HG02885 (cell line): ENCODE results near the gene DEFB125.
"Not testable (repeated sequence)": the region's sequence is repeated elsewhere in the genome, so short reads cannot be mapped to it uniquely, and the experiment has no call there.

Experiments used
- ATAC-seq: cut with Tn5 transposase; IDR thresholded peaks from one replicate; pipeline ENCODE4 v1.9.1; 2021; ENCODE audit warnings: mild to moderate bottlenecking; ENCODE audit not compliant: unreplicated experiment, poor library complexity

DEFB125 gene, protein sequence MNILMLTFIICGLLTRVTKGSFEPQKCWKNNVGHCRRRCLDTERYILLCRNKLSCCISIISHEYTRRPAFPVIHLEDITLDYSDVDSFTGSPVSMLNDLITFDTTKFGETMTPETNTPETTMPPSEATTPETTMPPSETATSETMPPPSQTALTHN

DNA sequence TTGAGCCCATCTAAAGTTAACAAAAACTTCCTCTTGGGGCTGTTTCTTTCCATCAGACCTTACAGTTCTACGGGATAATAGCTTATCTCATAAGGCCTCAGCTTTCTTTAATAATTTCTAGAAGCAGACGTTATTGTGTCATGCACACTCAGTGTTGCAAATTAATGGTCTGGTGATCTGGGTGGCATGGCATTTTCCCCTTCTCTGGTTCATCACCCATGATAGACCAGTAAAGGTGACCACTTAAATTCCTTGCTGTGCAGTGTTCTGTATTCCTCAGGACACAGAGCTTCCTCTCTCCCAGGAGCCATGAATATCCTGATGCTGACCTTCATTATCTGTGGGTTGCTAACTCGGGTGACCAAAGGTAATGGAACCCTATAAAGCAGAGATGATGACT is at the start of gene DEFB125:
Gene DEFB125, plus strand, starts transcription at position 272 of the 400 bp plus-strand sequence. Its CDS starts 38 bp downstream, at position 310.
- ATAC-seq: no peak

DNA sequence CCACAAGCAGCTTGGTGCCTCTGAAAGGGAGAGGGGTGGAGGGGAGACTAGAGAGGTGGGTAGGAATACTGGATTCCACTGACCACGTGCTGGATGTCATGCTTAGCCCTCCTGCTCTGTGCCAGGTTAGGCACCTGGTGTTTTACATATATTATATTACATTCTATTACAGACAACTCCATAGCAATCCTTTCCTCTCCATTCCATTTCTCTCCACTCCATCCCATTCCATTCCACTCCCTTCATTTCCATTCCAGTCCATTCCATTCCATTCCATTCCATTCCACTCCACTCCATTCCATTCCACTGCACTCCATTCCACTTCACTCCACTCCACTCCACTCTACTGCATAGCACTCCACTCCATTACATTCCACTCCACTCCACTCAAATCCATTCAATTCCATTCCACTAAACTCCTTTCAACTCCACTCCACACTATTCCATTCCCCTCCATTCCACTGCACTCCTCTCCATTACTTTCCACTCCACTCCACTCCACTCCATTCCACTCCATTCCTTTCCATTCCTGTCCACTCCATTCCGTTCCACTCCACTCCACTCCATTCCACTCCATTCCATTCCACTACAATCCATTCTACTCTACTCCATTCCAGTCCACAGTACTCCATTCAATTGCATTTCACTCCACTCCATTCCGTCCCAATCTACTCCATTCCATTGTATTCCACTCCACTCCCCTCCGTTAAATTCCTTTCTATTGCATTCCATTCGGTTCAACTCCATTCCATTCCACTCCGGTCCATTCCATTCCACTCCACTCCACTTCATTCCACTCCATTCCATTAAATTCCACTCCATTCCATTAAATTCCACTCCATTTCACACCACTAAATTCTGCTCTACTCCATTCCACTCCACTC is 27.2 kb upstream of the DEFB125 start:
- ATAC-seq: no peak

GRCh38 chr20:61230-61629 is 26.2 kb upstream of the DEFB125 start:
- no peak for ATAC-seq

DNA sequence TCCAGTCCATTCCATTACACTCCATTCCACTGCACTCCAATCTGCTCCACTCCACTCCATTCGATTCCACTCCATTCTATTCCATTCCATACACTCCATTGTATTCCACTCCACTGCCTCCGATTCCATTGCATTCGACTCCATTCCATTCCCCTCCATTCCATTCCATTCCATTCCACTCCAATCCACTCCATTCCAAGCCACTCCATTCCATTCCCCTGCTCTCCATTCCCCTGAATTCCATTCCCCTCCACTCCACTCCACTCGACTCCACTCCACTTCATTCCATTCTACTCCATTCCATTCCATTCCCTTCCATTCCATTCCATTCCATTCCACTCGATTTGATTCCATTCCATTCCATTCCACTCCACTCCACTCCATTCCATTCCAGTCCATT is 25.7 kb upstream of the DEFB125 start:
- no peak for ATAC-seq

DNA sequence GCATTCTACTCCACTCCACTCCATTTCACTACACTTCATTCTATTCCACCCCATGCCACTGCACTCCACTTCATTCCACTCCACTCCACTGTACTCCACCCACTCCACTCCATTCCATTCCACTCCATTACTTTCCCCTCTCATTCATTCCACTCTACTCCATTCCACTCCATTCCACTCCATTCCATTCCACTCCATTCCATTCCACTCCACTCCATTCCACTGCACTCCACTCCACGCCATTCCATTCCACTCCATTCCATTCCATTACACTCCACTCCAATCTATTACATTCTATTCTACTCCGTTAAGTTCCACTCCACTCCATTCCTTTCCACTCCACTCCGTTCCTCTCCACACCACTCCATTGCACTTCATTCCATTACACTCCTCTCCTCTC is 25.0 kb upstream of the DEFB125 start:
- no peak for ATAC-seq

DNA sequence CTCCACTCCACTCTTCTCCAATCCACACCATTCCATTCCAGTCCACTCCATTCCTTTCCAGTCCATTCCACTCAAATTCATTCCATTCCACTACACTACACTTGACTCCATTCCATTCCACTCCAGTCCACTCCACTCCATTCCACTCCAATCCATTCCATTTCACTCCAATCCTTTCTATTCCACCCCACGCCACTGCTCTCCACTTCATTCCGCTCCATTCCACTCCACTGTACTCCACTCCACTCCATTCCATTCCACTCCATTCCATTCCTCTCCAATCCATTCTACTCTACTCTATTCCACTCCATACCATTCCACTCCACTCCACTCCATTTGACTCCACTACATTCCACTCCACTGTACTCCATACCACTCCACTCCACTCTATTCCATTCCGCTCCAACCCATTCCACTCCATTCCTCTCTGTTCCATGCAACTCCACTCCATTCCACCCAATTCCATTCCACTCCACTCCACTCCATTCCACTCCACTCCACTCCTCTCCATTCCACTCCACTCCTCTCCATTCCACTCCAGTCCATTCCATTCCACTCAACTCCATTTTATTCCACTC is 23.4 kb upstream of the DEFB125 start:
- no peak for ATAC-seq

DNA sequence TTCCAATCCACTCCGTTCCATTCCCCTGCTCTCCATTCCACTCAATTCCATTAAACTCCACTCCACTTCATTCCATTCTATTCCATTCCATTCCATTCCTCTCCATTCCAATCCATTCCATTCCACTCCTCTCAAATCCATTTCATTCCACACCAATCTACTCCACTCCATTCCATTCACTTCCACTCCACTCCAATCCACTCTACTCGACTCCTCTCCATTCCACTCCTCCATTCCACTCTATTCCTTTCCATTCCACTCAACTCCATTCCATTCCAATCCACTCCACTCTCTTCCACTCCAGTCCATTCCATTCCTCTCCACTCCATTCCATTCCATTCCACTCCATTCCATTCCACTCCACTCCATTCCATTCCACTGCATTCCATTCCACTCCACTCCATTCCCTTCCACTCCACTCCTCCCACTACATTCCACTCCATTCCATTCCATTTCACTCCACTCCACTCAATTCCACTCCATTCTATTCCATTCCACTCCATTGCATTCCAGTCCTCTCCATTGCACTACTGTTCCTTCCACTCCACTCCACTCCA is 22.6 kb upstream of the DEFB125 start:
- no peak for ATAC-seq

GRCh38 chr20:77231-77630 is 10.2 kb upstream of the DEFB125 start:
- ATAC-seq: no peak

DNA sequence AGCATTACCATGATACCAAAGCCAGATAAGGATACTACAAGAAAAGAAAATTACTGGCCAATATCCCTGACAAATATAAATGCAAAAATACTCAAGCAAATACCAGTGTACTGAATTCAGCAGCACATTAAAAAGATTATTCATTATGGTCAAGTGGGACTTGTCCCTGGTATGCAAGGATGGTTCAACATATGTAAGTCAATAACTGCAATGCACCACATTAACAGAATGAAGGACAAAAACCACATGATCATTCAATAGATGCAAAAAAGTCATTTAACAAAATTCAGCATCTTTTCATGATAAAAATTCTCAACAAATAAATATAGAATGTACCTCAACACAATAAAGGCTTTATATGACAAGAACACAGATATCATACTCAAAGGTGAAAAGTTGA is 9.1 kb upstream of the DEFB125 start:
- ATAC-seq: no peak

DNA sequence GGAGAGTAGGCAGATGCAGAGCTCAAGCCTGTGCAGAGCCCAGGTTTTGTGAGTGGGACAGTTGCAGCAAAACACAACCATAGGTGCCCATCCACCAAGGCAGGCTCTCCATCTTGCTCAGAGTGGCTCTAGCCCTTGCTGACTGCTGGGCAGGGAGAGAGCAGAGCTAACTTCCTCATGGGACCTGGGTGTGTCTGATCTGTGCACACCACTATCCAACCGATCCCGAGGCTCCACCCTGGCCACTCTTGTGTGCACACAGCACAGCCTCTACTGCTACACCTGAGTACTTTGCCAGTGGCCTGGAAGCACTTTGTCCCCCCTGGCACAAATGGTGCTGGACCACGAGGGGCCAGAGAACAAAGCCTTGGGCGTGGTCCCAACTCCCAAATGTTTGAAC is 7.9 kb upstream of the DEFB125 start:
- no peak for ATAC-seq

GRCh38 chr20:90651-91050 is 3.2 kb downstream of the DEFB125 start:
- ATAC-seq: no peak

GRCh38 chr20:93641-94040 is 6.2 kb downstream of the DEFB125 start:
- ATAC-seq: no peak

- ATAC-seq: no peak
Observed at GRCh38 chr20:95215-95614, 7.7 kb downstream of the DEFB125 start.

DNA sequence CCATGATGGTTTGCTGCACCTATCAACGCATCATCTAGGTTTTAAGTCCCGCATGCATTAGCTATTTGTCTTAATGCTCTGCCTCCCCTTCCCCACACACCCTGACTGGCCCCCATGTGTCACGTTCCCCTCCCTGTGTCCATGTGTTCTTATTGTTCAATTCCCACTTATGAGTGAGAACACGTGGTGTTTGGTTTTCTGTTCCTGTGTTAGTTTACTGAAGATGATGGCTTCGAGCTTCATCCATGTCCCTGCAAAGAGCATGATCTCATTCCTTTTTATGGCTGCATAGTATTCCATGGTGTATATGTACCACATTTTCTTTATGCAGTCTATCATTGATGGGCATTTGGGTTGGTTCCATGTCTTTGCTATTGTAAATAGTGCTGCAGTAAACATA is 10.2 kb downstream of the DEFB125 start:
- ATAC-seq: not testable (repeated sequence)

DNA sequence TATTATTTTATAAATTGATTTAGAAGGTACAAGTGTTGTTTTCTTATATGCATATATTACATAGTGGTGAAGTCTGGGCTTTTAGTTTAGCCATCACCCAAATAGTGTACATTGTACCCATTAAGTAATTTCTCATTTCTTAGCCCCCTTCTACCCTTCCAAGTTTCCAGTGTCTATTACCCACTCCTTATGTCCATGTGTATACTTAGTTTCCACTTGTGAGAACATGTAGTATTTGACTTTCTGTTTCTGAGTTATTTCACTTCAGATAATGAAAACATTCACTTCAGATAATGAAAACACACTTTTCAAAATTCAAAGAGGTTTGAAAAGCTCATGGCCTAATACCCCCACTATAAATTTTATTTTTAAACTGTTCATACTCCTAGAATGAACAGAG is 14.5 kb downstream of the DEFB125 start:
- no peak for ATAC-seq

- ATAC-seq: no peak
Observed at GRCh38 chr20:103456-103855, 16.0 kb downstream of the DEFB125 start.

- ATAC-seq: no peak
Observed at GRCh38 chr20:112396-112795, 24.9 kb downstream of the DEFB125 start.

DNA sequence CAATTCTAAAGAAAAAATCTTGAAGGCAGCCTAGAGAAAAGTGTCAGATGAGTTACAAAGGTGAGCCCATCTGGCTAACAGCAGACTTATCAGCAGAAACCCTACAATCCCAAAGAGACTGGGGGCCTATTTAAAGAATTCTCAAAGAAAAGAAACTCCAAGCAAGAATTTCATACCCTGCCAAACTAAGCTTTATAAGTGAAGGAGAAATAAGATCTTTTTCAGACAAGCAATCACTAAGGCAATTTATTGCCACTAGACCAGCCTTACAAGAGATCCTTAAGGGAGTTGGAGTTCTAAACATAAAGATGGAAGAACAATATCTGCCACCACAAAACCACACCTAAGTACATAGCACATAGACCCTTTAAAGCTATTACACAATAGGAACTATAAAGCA is 30.0 kb downstream of the DEFB125 start:
- no peak for ATAC-seq

DNA sequence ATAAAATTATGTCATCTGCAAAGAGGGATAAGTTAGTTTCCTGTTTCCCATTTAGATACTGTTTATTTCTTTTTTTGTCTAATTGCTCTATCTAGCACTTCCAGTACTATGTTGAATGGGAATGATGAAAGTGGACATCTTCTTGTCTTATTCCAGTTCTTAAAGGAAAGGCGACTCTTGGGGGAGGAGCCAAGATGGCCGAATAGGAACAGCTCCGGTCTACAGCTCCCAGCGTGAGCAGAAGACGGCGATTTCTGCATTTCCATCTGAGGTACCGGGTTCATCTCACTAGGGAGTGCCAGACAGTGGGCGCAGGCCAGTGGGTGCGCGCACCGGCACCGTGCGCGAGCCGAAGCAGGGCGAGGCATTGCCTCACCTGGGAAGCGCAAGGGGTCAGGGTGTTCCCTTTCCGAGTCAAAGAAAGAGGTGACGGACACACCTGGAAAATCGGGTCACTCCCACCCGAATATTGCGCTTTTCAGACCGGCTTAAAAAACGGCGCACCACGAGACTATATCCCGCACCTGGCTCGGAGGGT is 42.4 kb downstream of the DEFB125 start:
- ATAC-seq: not testable (repeated sequence)

GRCh38 chr20:137668-138490 is 50.4 kb downstream of the DEFB125 start:
- no peak for ATAC-seq
